Esophagus squamous epithelium (tissue), 5 donors: ENCODE results near the gene CSF3R. TPM values are rescaled to one million over a fixed set of nuclear protein-coding genes. Genes with fewer than 3 reads are reported as not detected.

Source experiments
- DNase-seq: peaks from one replicate; lab custom pipeline; 2025; lab: John Stamatoyannopoulos, UW
- H3K27ac ChIP-seq, 4 donors: fragments of 200-600 bp; sonication (generic); one replicate each; pipeline ENCODE4 v1.5.1; 2016 to 2019; ENCODE audit warnings: mild to moderate bottlenecking in 1 of 4
- H3K27me3 ChIP-seq, 4 donors: fragments of 200-600 bp; sonication (generic); 1 replicate in 3 of 4; 2 replicates in 1 of 4; pipeline versions ENCODE4 v1.5.1 to v1.6.0; 2017 to 2021; ENCODE audit warnings: antibody characterized with exemption in 1 of 4
- H3K36me3 ChIP-seq, 3 donors: fragments of 200-600 bp; sonication (generic); one replicate each; pipeline ENCODE4 v1.5.1; 2016 to 2019
- H3K4me1 ChIP-seq, 3 donors: fragments of 200-600 bp; sonication (generic); one replicate each; pipeline ENCODE4 v1.5.1; 2017 to 2019
- H3K4me3 ChIP-seq, 4 donors: fragments of 200-600 bp; sonication (generic); 1 replicate in 3 of 4; 2 replicates in 1 of 4; pipeline ENCODE4 v1.5.1; 2016 to 2019; ENCODE audit warnings: mild to moderate bottlenecking in 2 of 4, moderate library complexity in 1 of 4
- H3K9me3 ChIP-seq, 3 donors: fragments of 200-600 bp; sonication (generic); one replicate each; pipeline ENCODE4 v1.5.1; 2016 to 2019
- POLR2A ChIP-seq, 4 donors: fragments of 450-650 bp; IDR thresholded peaks; one replicate each; pipeline ENCODE4 v1.6.1; 2017; ENCODE audit warnings: antibody characterized with exemption in 4 of 4, mild to moderate bottlenecking in 4 of 4, moderate library complexity in 3 of 4
- WGBS, 2 donors: methylation state at CpG; one replicate each; pipeline ENCODE4 v1.1.5; 2018; 5-methylcytosine and 5-hydroxymethylcytosine counted together
- intact Hi-C: fragments of 100-400 bp; cut with DNase I; formaldehyde crosslinking; loops from one replicate; pipeline ENCODE4 v1.15.0; 2022
- total RNA-seq, 4 donors: library from RNA; depleted of rRNA; stranded (reverse); fragments of >200 nt; gene quantifications; one replicate each; pipeline ENCODE4 v1.1.0, GENCODE V29; 2016
- TF ChIP-seq, protein P1 (sequence below), 6 experiments: fragments of 450-650 bp in 4 of 6; fragments of 200-600 bp in 2 of 6; sonication (generic) in 2 of 6; IDR thresholded peaks; one replicate each; pipeline ENCODE4 v1.5.1; 2016 to 2019; ENCODE audit warnings: antibody characterized with exemption in 6 of 6, mild to moderate bottlenecking in 4 of 6, moderate library complexity in 4 of 6
- donor health status: DM: yes; HTN: yes; CAD: no.

The CSF3R gene
- total RNA-seq, 4 donors from 2014 or later: 0.42 to 10.0 (median 4.7) TPM

DNA sequence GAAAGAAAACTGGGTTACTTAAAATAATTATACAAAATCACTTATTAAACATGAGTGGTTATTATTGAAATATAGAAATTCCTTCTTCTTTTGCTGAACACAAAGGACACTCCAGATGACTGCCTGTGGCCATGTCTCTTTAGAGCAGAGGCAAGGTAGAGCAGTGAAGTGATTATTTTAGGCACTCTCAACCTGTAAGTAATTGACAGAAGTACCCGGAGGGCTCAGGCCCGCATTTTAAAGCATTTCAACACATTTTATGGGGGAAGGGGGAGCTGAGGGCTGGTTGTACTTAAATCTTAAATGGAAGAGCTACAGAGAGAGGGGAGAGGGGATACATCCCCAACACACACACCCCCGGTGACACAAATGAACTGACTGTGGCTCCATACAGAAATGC lies 42.7 kb downstream of the CSF3R start:
- WGBS, 2 donors: 69 to 87% methylated on average over 3 of the region's 3 CpGs
- no peak for TF ChIP-seq POLR2A (IDR thresholded peaks at IDR 0.05)
- TF ChIP-seq, protein P1, sequence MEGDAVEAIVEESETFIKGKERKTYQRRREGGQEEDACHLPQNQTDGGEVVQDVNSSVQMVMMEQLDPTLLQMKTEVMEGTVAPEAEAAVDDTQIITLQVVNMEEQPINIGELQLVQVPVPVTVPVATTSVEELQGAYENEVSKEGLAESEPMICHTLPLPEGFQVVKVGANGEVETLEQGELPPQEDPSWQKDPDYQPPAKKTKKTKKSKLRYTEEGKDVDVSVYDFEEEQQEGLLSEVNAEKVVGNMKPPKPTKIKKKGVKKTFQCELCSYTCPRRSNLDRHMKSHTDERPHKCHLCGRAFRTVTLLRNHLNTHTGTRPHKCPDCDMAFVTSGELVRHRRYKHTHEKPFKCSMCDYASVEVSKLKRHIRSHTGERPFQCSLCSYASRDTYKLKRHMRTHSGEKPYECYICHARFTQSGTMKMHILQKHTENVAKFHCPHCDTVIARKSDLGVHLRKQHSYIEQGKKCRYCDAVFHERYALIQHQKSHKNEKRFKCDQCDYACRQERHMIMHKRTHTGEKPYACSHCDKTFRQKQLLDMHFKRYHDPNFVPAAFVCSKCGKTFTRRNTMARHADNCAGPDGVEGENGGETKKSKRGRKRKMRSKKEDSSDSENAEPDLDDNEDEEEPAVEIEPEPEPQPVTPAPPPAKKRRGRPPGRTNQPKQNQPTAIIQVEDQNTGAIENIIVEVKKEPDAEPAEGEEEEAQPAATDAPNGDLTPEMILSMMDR (IDR thresholded peaks at IDR 0.05): no peak
- H3K36me3 ChIP-seq: peaks cover 0 to 19% (median 0%) of the 10 kb centered on the region in 3 donors
- no peak for DNase-seq
- H3K9me3 ChIP-seq: no peaks in the 10 kb centered on the region
- intact Hi-C loops: no loop called here
- peaks cover 0 to 16% (median 2%) of the 10 kb centered on the region in 3 donors for H3K4me1 ChIP-seq
- no peaks in the 10 kb centered on the region for H3K27me3 ChIP-seq
- H3K4me3 ChIP-seq: no peak overlapping the region
- no peak overlapping the region for H3K27ac ChIP-seq

DNA sequence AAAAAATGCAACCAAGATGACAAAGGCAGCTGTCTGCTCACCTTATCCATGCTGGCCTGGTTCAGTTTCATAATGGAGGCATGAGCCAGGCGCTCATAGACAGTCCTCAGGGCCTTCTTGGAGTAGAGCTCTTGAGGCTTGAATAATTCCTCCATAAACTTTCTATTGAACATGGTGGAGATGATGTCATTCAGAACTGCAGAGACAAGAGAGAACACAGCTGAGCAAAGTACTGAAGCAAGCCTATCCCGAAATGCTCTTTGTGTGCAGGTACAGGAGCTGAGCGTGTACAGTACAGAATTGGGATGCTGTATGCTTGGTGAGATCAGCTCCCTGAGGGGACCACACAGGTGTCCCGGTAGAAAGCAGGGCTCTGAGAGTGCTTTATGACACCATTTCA lies 44.0 kb downstream of the CSF3R start:
- Histone ChIP-seq H3K27me3 (no peaks in the 10 kb centered on the region), H3K4me3 (no peak overlapping the region), H3K9me3 (no peaks in the 10 kb centered on the region), H3K27ac (no peak overlapping the region), H3K36me3 (peaks cover 0 to 19% (median 0%) of the 10 kb centered on the region in 3 donors), H3K4me1 (peaks cover 0 to 16% (median 2%) of the 10 kb centered on the region in 3 donors)
- TF ChIP-seq, protein P1 (IDR thresholded peaks at IDR 0.05): no peak
- no peak for TF ChIP-seq POLR2A (IDR thresholded peaks at IDR 0.05)
- 79 to 98% methylated on average over 4 of the region's 4 CpGs for WGBS, 2 donors
- intact Hi-C loops: no loop called here
- no peak for DNase-seq

DNA sequence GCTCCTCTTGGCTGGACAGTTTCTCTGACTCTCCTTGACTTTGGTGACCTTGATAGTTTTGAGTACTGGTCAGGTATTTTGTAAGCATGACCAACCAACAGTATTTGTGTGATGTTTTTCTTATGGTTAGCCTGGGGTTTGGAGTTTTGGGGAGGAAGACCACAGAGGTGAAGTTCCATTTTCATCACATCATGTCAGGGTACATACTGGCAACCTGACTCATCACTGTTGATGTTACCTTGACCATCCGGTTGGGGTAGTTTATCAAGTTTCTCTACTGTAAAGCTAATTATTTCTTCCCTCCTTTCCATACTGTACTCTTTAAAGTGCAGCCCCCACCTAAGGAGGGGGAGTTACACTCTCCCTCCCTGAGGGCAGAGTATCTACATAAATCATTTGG lies 45.9 kb downstream of the CSF3R start:
- Histone ChIP-seq H3K4me1 (peaks cover 0 to 16% (median 2%) of the 10 kb centered on the region in 3 donors), H3K27ac (peak overlapping the region in 3 of 4 donors; percentile 19 to 66 (median 58)), H3K36me3 (peaks cover 0 to 26% (median 0%) of the 10 kb centered on the region in 3 donors), H3K4me3 (no peak overlapping the region), H3K27me3 (no peaks in the 10 kb centered on the region), H3K9me3 (no peaks in the 10 kb centered on the region)
- WGBS, 2 donors: 10 to 21% methylated on average over 1 of the region's 1 CpG
- intact Hi-C loops: no loop called here
- no peak for DNase-seq
- TF ChIP-seq, protein P1 (IDR thresholded peaks at IDR 0.05): no peak
- TF ChIP-seq POLR2A (IDR thresholded peaks at IDR 0.05): no peak

DNA sequence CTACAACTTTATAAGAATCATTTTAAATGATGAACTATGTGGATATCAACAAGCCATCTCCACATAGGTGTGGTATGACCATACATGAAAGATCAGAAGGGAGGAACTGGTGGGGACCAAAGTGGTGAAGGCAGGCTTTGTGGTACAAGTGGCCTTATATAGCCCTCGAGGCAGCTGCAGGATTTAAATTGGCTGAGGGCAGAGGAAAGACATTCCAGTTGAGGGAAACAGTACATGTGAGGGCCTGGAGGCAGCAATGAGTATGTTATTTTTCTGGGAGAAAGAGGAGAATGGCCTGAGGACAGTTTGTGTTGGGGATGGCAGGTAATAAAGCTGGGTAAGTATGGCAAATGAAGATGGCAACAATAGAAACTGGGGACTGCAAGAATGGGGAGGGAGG lies 49.6 kb downstream of the CSF3R start:
- Histone ChIP-seq H3K4me3 (no peak overlapping the region), H3K9me3 (no peaks in the 10 kb centered on the region), H3K4me1 (peaks cover 0 to 16% (median 2%) of the 10 kb centered on the region in 3 donors), H3K27ac (no peak overlapping the region), H3K36me3 (peaks cover 0 to 34% (median 0%) of the 10 kb centered on the region in 3 donors), H3K27me3 (no peaks in the 10 kb centered on the region)
- no peak for TF ChIP-seq POLR2A (IDR thresholded peaks at IDR 0.05)
- TF ChIP-seq, protein P1 (IDR thresholded peaks at IDR 0.05): no peak
- intact Hi-C loops: no loop called here
- DNase-seq: no peak
- WGBS, 2 donors: 35 to 62% methylated on average over 1 of the region's 1 CpG

DNA sequence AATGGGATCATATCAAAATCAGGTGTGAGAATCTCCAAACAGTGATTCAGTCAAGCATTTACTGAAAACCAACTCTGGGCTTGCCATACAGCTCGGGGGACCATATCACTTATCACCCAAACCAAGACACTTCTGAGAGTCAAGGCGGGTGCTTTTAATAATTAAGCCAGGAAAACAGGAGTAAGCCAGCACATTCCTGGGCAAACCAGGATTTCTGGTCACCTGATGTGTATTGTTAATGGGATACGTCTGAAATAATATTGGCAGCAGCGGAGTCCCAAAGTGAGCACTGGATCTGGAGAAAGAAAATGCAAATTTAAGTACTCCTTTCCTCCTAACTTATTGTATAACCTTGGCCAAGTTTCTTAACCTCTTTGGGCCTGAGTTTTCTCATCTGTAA lies 50.1 kb downstream of the CSF3R start:
- no peak overlapping the region for H3K4me3 ChIP-seq
- 64 to 91% methylated on average over 4 of the region's 4 CpGs for WGBS, 2 donors
- peaks cover 0 to 14% (median 2%) of the 10 kb centered on the region in 3 donors for H3K4me1 ChIP-seq
- no peaks in the 10 kb centered on the region for H3K9me3 ChIP-seq
- no peak for DNase-seq
- H3K27me3 ChIP-seq: no peaks in the 10 kb centered on the region
- intact Hi-C loops: no loop called here
- peaks cover 0 to 29% (median 0%) of the 10 kb centered on the region in 3 donors for H3K36me3 ChIP-seq
- H3K27ac ChIP-seq: no peak overlapping the region
- TF ChIP-seq, protein P1 (IDR thresholded peaks at IDR 0.05): no peak
- no peak for TF ChIP-seq POLR2A (IDR thresholded peaks at IDR 0.05)
